Suprapubic skin (tissue), 4 donors: ENCODE measurements around the gene PAH. TPM values are rescaled to one million over a fixed set of nuclear protein-coding genes. Genes with fewer than 3 reads are reported as not detected.

Source experiments
- DNase-seq, 2 donors: peaks; one replicate each; pipeline ENCODE4 v3.0.0-alpha.2; 2019; ENCODE audit warnings: low spot score in 2 of 2
- H3K27ac ChIP-seq: fragments of 200-600 bp; sonication (generic); one replicate; pipeline ENCODE4 v1.5.1; 2019
- H3K27me3 ChIP-seq: fragments of 200-600 bp; sonication (generic); one replicate; pipeline ENCODE4 v1.5.1; 2019
- H3K36me3 ChIP-seq: fragments of 200-600 bp; sonication (generic); one replicate; pipeline ENCODE4 v1.5.1; 2019
- H3K4me1 ChIP-seq: fragments of 200-600 bp; sonication (generic); one replicate; pipeline ENCODE4 v1.5.1; 2019
- H3K4me3 ChIP-seq: fragments of 200-600 bp; sonication (generic); one replicate; pipeline ENCODE4 v1.5.1; 2019; ENCODE audit warnings: mild to moderate bottlenecking
- H3K9me3 ChIP-seq: fragments of 200-600 bp; sonication (generic); one replicate; pipeline ENCODE4 v1.5.1; 2019
- CTCF ChIP-seq, 2 donors: fragments of 200-600 bp in 1 of 2; fragments of 450-650 bp in 1 of 2; sonication (generic) in 1 of 2; IDR thresholded peaks; one replicate each; pipeline ENCODE4 v1.5.1; 2016 to 2019; ENCODE audit warnings: antibody characterized with exemption in 2 of 2, mild to moderate bottlenecking in 1 of 2, moderate library complexity in 1 of 2
- EP300 ChIP-seq: sonication (generic); formaldehyde crosslinking; IDR thresholded peaks from one replicate; pipeline ENCODE4 v1.6.1; 2017; ENCODE audit warnings: antibody characterized with exemption
- POLR2A ChIP-seq, 2 donors: fragments of 450-650 bp; IDR thresholded peaks; one replicate each; pipeline ENCODE4 v1.6.1; 2017; ENCODE audit warnings: antibody characterized with exemption in 2 of 2, mild to moderate bottlenecking in 2 of 2, moderate library complexity in 2 of 2
- POLR2AphosphoS5 ChIP-seq, 3 donors: sonication (generic); formaldehyde crosslinking; IDR thresholded peaks; one replicate each; pipeline ENCODE4 v1.6.1; 2017; ENCODE audit warnings: antibody characterized with exemption in 3 of 3
- WGBS: methylation state at CpG from one replicate; pipeline ENCODE4 v1.1.5; 2018; 5-methylcytosine and 5-hydroxymethylcytosine counted together
- total RNA-seq, 4 donors: library from RNA; depleted of rRNA; stranded (reverse); fragments of >200 nt; gene quantifications; one replicate each; pipeline ENCODE4 v1.1.0, GENCODE V29; 2016

The PAH gene
- total RNA-seq, 4 donors from 2014 or later, result 1.5 TPM; not detected in 3

- 94% methylated on average over 7 of the region's 7 CpGs for WGBS
- no peak for DNase-seq
- Histone ChIP-seq H3K36me3 (no peaks in the 10 kb centered on the region), H3K27ac (no peak overlapping the region), H3K4me1 (no peaks in the 10 kb centered on the region), H3K27me3 (no peaks in the 10 kb centered on the region), H3K4me3 (no peak overlapping the region), H3K9me3 (no peaks in the 10 kb centered on the region)
- TF ChIP-seq POLR2A (IDR thresholded peaks at IDR 0.05), result no peak
- TF ChIP-seq POLR2AphosphoS5 (IDR thresholded peaks at IDR 0.05), result no peak
- no peak for TF ChIP-seq EP300
- TF ChIP-seq CTCF (IDR thresholded peaks at IDR 0.05), result no peak
These were observed 6.9 kb downstream of the PAH start for GRCh38 chr12:102910137-102910536.

- no peak overlapping the region for H3K4me3 ChIP-seq
- DNase-seq, result no peak
- no peaks in the 10 kb centered on the region for H3K36me3 ChIP-seq
- TF ChIP-seq EP300 (no peak), POLR2A (IDR thresholded peaks at IDR 0.05) (no peak), CTCF (IDR thresholded peaks at IDR 0.05) (no peak), POLR2AphosphoS5 (IDR thresholded peaks at IDR 0.05) (no peak)
- no peaks in the 10 kb centered on the region for H3K27me3 ChIP-seq
- H3K9me3 ChIP-seq, result no peaks in the 10 kb centered on the region
- H3K27ac ChIP-seq, result no peak overlapping the region
- 74% methylated on average over 4 of the region's 4 CpGs for WGBS
- no peaks in the 10 kb centered on the region for H3K4me1 ChIP-seq
These were observed 9.1 kb downstream of the PAH start for GRCh38 chr12:102907918-102908317.

- 79% methylated on average over 3 of the region's 3 CpGs for WGBS
- H3K4me3 ChIP-seq, result no peak overlapping the region
- H3K27me3 ChIP-seq, result no peaks in the 10 kb centered on the region
- no peaks in the 10 kb centered on the region for H3K9me3 ChIP-seq
- DNase-seq, result no peak
- no peak overlapping the region for H3K27ac ChIP-seq
- TF ChIP-seq POLR2AphosphoS5 (IDR thresholded peaks at IDR 0.05), result no peak
- no peaks in the 10 kb centered on the region for H3K36me3 ChIP-seq
- H3K4me1 ChIP-seq, result no peaks in the 10 kb centered on the region
These were observed 11.8 kb downstream of the PAH start for GRCh38 chr12:102905229-102905628.

- Histone ChIP-seq H3K27me3 (no peaks in the 10 kb centered on the region), H3K4me1 (no peaks in the 10 kb centered on the region), H3K9me3 (no peaks in the 10 kb centered on the region), H3K36me3 (no peaks in the 10 kb centered on the region), H3K4me3 (no peak overlapping the region), H3K27ac (no peak overlapping the region)
- no peak for TF ChIP-seq EP300
- no peak for TF ChIP-seq CTCF (IDR thresholded peaks at IDR 0.05)
- no peak for DNase-seq
- WGBS, result 71% methylated on average over 1 of the region's 1 CpG
These were observed 13.6 kb downstream of the PAH start for GRCh38 chr12:102903337-102904007.

- no peak for DNase-seq
- H3K27me3 ChIP-seq, result no peaks in the 10 kb centered on the region
- no peaks in the 10 kb centered on the region for H3K36me3 ChIP-seq
- no peaks in the 10 kb centered on the region for H3K4me1 ChIP-seq
- no peaks in the 10 kb centered on the region for H3K9me3 ChIP-seq
- no peak overlapping the region for H3K4me3 ChIP-seq
- WGBS, result 51% methylated on average over 3 of the region's 3 CpGs
- no peak overlapping the region for H3K27ac ChIP-seq
- TF ChIP-seq POLR2AphosphoS5 (IDR thresholded peaks at IDR 0.05) (no peak), POLR2A (IDR thresholded peaks at IDR 0.05) (no peak), EP300 (no peak), CTCF (IDR thresholded peaks at IDR 0.05) (no peak)
These were observed 15.0 kb downstream of the PAH start for GRCh38 chr12:102902093-102902492.

- DNase-seq, result no peak
- no peaks in the 10 kb centered on the region for H3K27me3 ChIP-seq
- no peaks in the 10 kb centered on the region for H3K4me1 ChIP-seq
- H3K9me3 ChIP-seq, result no peaks in the 10 kb centered on the region
- WGBS, result 57% methylated on average over 2 of the region's 2 CpGs
- TF ChIP-seq POLR2A (IDR thresholded peaks at IDR 0.05), result no peak
- no peak for TF ChIP-seq CTCF (IDR thresholded peaks at IDR 0.05)
- TF ChIP-seq EP300, result no peak
- TF ChIP-seq POLR2AphosphoS5 (IDR thresholded peaks at IDR 0.05), result no peak
- H3K27ac ChIP-seq, result no peak overlapping the region
- H3K36me3 ChIP-seq, result no peaks in the 10 kb centered on the region
- no peak overlapping the region for H3K4me3 ChIP-seq
These were observed 16.7 kb downstream of the PAH start for GRCh38 chr12:102900389-102900788.
